SK-N-SH treated with all-trans-retinoic acid at 6 μM for 48 hours (cell line): Measurements from ENCODE around the gene CWF19L2.

Source experiments
- ATAC-seq: fragments of 200-7000 bp; cut with Tn5 transposase; 3 replicates; pipeline ENCODE4 v1.9.1; 2020; ENCODE audit warnings: mild to moderate bottlenecking, moderate library complexity
- BACH2 ChIP-seq: fragments of 250-450 bp; sonication (Bioruptor Pico); IDR thresholded peaks from 2 replicates; pipeline ENCODE4 v1.9.0; 2021; ENCODE audit warnings: mild to moderate bottlenecking, borderline replicate concordance
- CREB5 ChIP-seq: fragments of 250-450 bp; sonication (Bioruptor Pico); IDR thresholded peaks from 2 replicates; pipeline ENCODE4 v1.5.1; 2020; ENCODE audit warnings: low read depth, mild to moderate bottlenecking, moderate library complexity
- CSDC2 ChIP-seq: fragments of 250-450 bp; sonication (Bioruptor Pico); IDR thresholded peaks from 2 replicates; pipeline ENCODE4 v1.5.0; 2020; ENCODE audit warnings: mild to moderate bottlenecking, moderate library complexity
- CSRNP3 ChIP-seq: fragments of 250-450 bp; sonication (Bioruptor Pico); IDR thresholded peaks from 2 replicates; pipeline ENCODE4 v1.5.1; 2021; ENCODE audit warnings: mild to moderate bottlenecking, moderate library complexity
- ESRRG ChIP-seq: fragments of 250-450 bp; sonication (Bioruptor Pico); IDR thresholded peaks from 2 replicates; pipeline ENCODE4 v1.6.1; 2021; ENCODE audit warnings: mild to moderate bottlenecking
- GLIS3 ChIP-seq: fragments of 250-450 bp; sonication (Bioruptor Pico); IDR thresholded peaks from 2 replicates; pipeline ENCODE4 v1.5.0; 2020; ENCODE audit warnings: mild to moderate bottlenecking, moderate library complexity
- ISL1 ChIP-seq: fragments of 250-450 bp; sonication (Bioruptor Pico); IDR thresholded peaks from 2 replicates; pipeline ENCODE4 v2.1.2; 2022; ENCODE audit warnings: mild to moderate bottlenecking, moderate library complexity
- OSR1 ChIP-seq: fragments of 250-450 bp; sonication (Bioruptor Pico); IDR thresholded peaks from 2 replicates; pipeline ENCODE4 v1.8.0; 2022; ENCODE audit warnings: moderate library complexity, mild to moderate bottlenecking, inconsistent platforms
- PATZ1 ChIP-seq: fragments of 250-450 bp; sonication (Bioruptor Pico); IDR thresholded peaks from 2 replicates; pipeline ENCODE4 v1.8.0; 2020; ENCODE audit warnings: mild to moderate bottlenecking, moderate library complexity, borderline replicate concordance
- PPARA ChIP-seq: fragments of 250-450 bp; sonication (Bioruptor Pico); IDR thresholded peaks from 2 replicates; pipeline ENCODE4 v1.5.0; 2020; ENCODE audit warnings: mild to moderate bottlenecking, borderline replicate concordance
- RARB ChIP-seq: fragments of 250-450 bp; sonication (Bioruptor Pico); IDR thresholded peaks from 2 replicates; pipeline ENCODE4 v1.8.0; 2021; ENCODE audit warnings: mild to moderate bottlenecking, moderate library complexity
- SNAI2 ChIP-seq: fragments of 250-450 bp; sonication (Bioruptor Pico); IDR thresholded peaks from 2 replicates; pipeline ENCODE4 v1.5.0; 2020; ENCODE audit warnings: mild to moderate bottlenecking, moderate library complexity
- TCF4 ChIP-seq: fragments of 250-450 bp; sonication (Bioruptor Pico); IDR thresholded peaks from 2 replicates; pipeline ENCODE4 v1.8.0; 2021; ENCODE audit warnings: mild to moderate bottlenecking, moderate library complexity, borderline replicate concordance
- TOX ChIP-seq: fragments of 250-450 bp; sonication (Bioruptor Pico); IDR thresholded peaks from 2 replicates; pipeline ENCODE4 v1.8.0; 2021; ENCODE audit warnings: mild to moderate bottlenecking, moderate library complexity, borderline replicate concordance
- TSHZ2 ChIP-seq: fragments of 250-450 bp; sonication (Bioruptor Pico); IDR thresholded peaks from 2 replicates; pipeline ENCODE4 v1.5.0; 2020; ENCODE audit warnings: mild to moderate bottlenecking, moderate library complexity
- ZC3H10 ChIP-seq: fragments of 250-450 bp; sonication (Bioruptor Pico); IDR thresholded peaks from 2 replicates; pipeline ENCODE4 v1.5.1; 2021; ENCODE audit warnings: mild to moderate bottlenecking, moderate library complexity
- ZFP3 ChIP-seq: fragments of 250-450 bp; sonication (Bioruptor Pico); IDR thresholded peaks from 2 replicates; pipeline ENCODE4 v1.5.0; 2020; ENCODE audit warnings: mild to moderate bottlenecking, moderate library complexity
- ZFP30 ChIP-seq: fragments of 450-650 bp; formaldehyde crosslinking; IDR thresholded peaks from 2 replicates; pipeline ENCODE4 v1.5.0; 2022; ENCODE audit warnings: mild to moderate bottlenecking, moderate library complexity
- ZNF565 ChIP-seq: fragments of 450-650 bp; formaldehyde crosslinking; conservative IDR thresholded peaks from 2 replicates; pipeline ENCODE4 v1.5.0; 2020; ENCODE audit warnings: low read depth, mild to moderate bottlenecking, moderate library complexity
- ZNF70 ChIP-seq: fragments of 450-650 bp; formaldehyde crosslinking; IDR thresholded peaks from 2 replicates; pipeline ENCODE4 v1.5.0; 2020; ENCODE audit warnings: mild to moderate bottlenecking, moderate library complexity
- ZNF8 ChIP-seq: fragments of 450-650 bp; formaldehyde crosslinking; IDR thresholded peaks from 2 replicates; pipeline ENCODE4 v1.5.0; 2020; ENCODE audit warnings: mild to moderate bottlenecking, moderate library complexity

Gene CWF19L2

GRCh38 chr11:107385361-107385981 lies 72.2 kb downstream of the CWF19L2 start:
- TF ChIP-seq RARB (CRISPR knock-in tag) = no peak
- TF ChIP-seq CSDC2 (CRISPR knock-in tag) = no peak
- no peak for TF ChIP-seq ZFP30 (CRISPR knock-in tag)
- no peak for TF ChIP-seq ISL1 (CRISPR knock-in tag)
- no peak for TF ChIP-seq TCF4 (CRISPR knock-in tag)
- TF ChIP-seq PATZ1 (CRISPR knock-in tag) = no peak
- no peak for TF ChIP-seq ESRRG
- TF ChIP-seq ZNF8 (CRISPR knock-in tag) = no peak
- TF ChIP-seq OSR1 (CRISPR knock-in tag) = no peak
- TF ChIP-seq GLIS3 (CRISPR knock-in tag) = no peak
- TF ChIP-seq CSRNP3 = no peak
- no peak for TF ChIP-seq ZFP3 (CRISPR knock-in tag)
- no peak for TF ChIP-seq BACH2
- ATAC-seq = no peak

- TF ChIP-seq BACH2 (no peak), ESRRG (no peak), OSR1 (CRISPR knock-in tag) (no peak), ZNF70 (no peak), CSRNP3 (no peak), TOX (CRISPR knock-in tag) (no peak), CREB5 (no peak), SNAI2 (no peak), ZFP30 (CRISPR knock-in tag) (no peak), ZC3H10 (no peak), ZFP3 (CRISPR knock-in tag) (no peak), RARB (CRISPR knock-in tag) (no peak), ZNF565 (CRISPR knock-in tag) (no peak), GLIS3 (CRISPR knock-in tag) (no peak), ZNF8 (CRISPR knock-in tag) (no peak), ISL1 (CRISPR knock-in tag) (no peak), PATZ1 (CRISPR knock-in tag) (no peak), CSDC2 (CRISPR knock-in tag) (no peak), TSHZ2 (no peak), PPARA (CRISPR knock-in tag) (no peak)
- no peak for ATAC-seq
Observed at GRCh38 chr11:107384144-107384852, 73.3 kb downstream of the CWF19L2 start.
